Astrocyte (in vitro differentiated cells and primary cell): Measurements from ENCODE around the gene GDF15.

Experiments used
- CTCF ChIP-seq: IDR thresholded peaks from 2 replicates; pipeline ENCODE4 v1.5.1; 2011; ENCODE audit warnings: low read depth, mild to moderate bottlenecking, inconsistent platforms, low read length, moderate library complexity; ENCODE audit not compliant: insufficient read depth
- EZH2 ChIP-seq: IDR thresholded peaks from 2 replicates; pipeline ENCODE4 v1.6.1; 2012; ENCODE audit warnings: mild to moderate bottlenecking, low read length, inconsistent platforms; ENCODE audit not compliant: insufficient read depth

- TF ChIP-seq CTCF, result no peak
- TF ChIP-seq EZH2, result no peak
Observed at GRCh38 chr19:18397242-18398202, 11.6 kb downstream of the GDF15 start, which contains the start of gene LRRC25.
